NCI-H1694 treated with DMSO at 0.1 percent for 48 hours (cell line): ENCODE results near the gene MEN1.
A peak's percentile ranks its signal among the peaks of the same experiment; 100 is the strongest.
"Not testable (repeated sequence)": the region's sequence is repeated elsewhere in the genome, so short reads cannot be mapped to it uniquely, and the experiment has no call there.

Experiments used
- DNase-seq: peaks from one replicate; lab custom pipeline; 2025; lab: John Stamatoyannopoulos, UW

The MEN1 gene

DNA sequence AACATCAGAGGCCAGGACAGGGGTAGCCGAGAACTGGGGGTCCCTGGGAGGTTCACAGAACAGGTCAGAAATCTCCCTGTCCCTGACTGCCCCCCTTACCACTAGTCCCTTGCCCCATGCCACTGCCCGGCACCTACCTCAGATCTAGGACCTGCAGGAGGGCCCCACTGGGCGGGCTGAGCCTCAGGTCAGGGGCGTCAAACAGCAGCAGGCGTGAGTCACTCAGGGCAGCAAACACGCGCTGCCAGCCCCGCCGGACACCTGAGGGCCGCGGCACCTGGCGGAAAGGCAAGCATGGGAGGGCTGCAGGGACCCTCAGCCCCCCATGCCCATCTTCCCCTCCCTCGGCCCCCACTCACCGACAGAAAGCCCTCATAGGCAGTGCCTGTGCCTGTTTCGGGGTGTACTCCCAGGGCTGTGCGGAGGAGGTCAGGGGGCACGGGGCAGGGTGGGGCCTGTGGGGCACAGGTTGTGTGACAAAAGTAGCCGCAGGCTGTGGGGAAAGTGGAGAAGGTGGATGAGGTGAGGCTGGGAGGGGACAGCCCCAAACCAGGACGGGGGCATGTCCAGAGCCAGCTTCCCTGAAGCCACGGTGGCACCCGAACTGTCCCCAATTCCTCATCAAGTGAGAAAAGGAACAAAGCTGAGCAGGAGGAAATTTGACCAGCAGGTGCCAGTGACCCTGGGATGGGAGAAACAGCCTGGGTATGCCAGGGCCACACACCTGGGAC lies 22.3 kb upstream of the MEN1 start:
- no peak for DNase-seq

DNA sequence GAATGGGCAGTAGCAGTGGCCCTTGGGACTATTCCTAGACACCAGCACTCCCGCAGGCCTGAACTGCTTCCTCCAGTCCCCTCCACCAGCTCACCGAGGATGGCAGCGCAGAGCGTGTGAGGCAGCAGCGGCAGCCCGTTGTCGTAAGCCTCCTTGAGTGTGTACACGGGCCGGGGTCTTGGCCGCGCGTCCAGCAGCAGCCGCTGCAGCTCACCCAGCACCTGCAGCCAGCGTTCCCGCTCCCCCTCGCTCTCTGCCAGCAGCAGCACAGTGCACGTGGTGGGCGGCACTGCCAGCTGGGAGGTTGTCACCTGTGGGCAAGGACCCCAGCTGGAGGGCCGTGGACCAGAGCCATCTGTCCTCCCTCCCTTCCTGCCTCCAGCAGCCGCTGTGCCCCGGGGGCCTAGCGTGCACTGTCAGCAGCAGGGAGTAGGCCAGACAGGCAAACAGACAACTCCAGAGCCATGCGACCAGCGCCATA lies 21.1 kb upstream of the MEN1 start:
- peak; percentile 8 for DNase-seq

- no peak for DNase-seq
Observed at GRCh38 chr11:64829536-64830251, 19.3 kb upstream of the MEN1 start.

GRCh38 chr11:64827451-64827839 lies 17.1 kb upstream of the MEN1 start:
- DNase-seq = no peak

DNA sequence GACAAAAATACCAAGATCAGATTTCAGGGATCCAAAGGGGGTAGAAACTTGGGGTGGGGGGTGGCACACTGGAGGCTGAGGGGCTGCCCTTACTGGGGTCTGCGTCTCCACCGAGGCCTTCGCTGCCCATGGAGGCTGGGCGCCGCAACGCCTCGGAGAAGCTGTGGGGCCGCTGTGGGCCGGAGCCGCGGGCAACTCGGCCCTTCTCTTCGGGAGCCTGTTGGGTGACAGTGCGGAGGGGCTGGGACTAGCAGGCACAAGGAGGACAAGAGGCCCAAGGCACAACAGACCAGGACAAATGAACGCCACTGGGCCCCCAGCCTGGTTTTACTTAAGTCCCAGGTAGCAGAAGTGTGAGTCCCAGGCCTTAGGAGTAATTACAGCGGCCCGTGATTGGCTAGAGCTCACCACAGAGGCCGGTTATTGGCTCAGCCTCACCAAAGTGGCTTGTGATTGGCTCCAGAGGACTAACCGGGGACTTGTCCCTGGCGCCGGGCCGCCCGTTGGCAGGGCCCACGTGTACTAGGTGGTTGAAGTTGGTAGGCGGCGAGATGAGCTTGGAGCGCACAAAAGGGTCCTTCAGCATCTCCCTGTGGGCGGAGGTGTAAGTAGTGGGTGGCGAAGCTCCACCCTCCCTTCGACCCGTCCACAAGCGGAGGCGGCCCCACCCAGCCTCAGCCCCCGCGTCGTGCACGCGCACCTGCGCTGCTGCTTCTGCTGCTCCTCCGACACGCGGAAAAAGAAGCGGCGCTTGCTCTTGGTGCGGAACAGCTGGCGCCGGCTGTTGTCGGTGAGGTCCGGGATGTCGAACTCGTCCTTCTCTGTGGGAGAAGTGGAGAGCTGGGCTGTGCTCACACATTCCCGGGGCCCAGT lies 16.5 kb upstream of the MEN1 start:
- no peak for DNase-seq

DNA sequence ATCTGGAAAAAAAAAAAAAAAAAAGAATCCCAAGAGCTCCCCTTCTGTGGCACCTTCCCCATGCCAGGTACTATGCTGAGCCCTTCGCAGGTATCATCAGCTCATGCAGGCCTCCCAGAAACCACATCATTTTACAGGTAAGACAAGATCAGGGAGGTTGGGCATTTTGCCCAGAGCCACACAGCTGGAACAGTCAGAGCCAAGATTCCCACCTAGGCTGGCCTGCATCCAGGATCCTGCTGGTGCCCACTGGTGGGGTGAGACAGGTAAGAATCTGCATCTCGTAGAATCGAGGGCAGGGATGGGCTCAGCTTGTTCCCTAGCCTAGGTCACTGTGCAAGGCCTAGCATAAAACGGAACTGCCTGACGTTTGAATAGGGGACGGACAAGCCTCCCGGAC lies 15.7 kb upstream of the MEN1 start:
- DNase-seq = no peak

GRCh38 chr11:64823568-64824119 lies 13.3 kb upstream of the MEN1 start:
- DNase-seq = no peak

DNA sequence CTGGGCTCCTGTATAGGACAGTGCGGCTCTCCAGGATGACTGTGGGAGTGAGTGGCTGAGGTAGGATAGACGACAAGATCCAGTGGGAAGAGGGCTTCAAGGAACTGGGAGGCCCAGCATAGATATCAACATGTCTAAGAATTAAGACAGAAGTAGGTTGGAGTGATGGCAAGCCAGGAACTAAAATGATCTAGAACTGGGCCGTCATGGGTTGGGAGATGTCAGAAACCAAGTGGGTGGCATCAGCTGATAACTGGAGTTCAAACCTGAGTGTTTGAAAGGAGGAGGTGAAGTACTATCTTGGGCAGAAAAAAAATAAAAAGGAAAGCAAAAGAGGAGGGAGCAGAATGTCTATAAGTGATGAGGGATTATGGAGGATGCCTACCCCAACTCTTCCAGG lies 7.1 kb upstream of the MEN1 start:
- no peak for DNase-seq

GRCh38 chr11:64815433-64815832 lies 5.1 kb upstream of the MEN1 start:
- DNase-seq = not testable (repeated sequence)

DNA sequence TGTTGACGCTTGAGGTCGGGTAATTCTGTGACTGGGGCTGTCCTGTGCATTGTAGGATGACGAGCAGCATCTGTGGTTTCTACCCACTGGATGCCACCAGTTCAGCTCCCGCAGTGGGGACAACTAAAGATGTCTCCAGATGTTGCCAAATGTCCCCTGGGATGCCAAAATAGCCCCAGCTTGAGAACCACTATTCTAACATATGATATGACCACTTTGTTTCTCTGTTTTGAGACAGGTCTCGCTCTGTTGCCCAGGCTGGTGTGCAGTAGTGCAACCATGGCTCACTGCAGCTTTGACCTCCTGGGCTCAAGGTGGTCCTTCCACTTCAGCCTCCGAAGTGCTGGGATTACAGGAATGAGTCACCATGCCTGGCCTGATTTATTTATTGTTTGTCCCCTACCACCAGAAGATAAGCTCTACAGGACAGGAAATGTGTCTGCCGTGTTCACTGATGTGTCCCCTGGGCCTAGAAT lies 4.4 kb upstream of the MEN1 start:
- DNase-seq = no peak

DNA sequence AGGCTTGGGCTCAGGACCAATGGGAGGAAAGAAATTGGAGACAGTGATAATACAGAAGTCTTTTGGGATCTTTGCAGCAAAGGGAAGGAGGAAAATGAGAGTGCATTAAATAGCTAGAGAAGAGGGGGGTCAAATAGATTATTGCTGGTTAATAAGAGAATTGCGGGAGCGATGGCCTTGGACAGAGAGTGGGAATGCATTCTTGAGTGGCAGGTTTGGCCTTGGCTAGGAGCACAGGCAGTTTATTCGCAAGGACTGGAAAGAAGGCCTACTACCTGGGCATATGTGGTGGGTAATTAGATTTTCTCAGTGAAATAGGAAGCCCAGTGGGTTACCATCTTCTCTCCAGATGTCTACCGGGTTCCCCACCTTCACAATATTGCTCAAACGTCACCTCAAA lies 3.5 kb upstream of the MEN1 start:
- DNase-seq = no peak

DNA sequence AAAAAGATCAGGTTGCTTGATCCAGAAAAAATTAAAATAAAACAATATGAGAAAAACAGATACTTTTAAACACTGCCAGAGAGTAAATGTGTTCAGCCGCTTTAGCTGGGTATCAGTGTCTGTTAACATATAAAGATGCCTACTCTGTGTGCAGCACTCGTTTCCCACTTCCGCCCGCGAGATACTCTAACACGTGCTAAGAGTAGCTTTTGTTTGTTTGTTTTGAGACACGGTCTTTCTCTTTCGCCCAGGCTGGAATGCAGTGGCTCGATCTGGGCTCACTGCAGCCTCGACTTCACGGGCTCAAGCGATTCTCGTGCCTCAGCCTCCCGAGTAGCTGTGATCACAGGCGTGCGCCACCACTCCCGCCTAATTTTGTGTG lies 531 bp upstream of the MEN1 start:
- no peak for DNase-seq

DNA sequence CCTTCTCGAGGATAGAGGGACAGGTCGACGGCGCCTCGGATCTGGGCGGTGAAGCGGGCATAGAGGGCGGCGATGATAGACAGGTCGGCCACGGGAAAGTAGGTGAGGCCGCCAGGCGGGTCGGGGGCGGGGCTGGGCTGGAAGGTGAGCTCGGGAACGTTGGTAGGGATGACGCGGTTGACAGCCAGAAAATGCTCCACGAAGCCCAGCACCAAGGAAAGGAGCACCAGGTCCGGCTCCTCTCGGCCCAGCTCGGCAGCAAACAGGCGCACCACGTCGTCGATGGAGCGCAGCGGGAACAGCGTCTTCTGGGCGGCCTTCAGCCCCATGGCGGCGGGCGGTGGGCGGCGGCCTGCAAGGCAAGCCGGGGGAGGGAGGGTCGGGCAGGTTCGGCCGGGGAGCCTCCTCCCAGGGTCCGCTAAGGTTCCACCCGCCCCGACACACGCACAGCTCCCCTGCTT lies 540 bp downstream of the MEN1 start:
- no peak for DNase-seq

GRCh38 chr11:64805481-64805880 lies 4.9 kb downstream of the MEN1 start:
- DNase-seq = no peak

DNA sequence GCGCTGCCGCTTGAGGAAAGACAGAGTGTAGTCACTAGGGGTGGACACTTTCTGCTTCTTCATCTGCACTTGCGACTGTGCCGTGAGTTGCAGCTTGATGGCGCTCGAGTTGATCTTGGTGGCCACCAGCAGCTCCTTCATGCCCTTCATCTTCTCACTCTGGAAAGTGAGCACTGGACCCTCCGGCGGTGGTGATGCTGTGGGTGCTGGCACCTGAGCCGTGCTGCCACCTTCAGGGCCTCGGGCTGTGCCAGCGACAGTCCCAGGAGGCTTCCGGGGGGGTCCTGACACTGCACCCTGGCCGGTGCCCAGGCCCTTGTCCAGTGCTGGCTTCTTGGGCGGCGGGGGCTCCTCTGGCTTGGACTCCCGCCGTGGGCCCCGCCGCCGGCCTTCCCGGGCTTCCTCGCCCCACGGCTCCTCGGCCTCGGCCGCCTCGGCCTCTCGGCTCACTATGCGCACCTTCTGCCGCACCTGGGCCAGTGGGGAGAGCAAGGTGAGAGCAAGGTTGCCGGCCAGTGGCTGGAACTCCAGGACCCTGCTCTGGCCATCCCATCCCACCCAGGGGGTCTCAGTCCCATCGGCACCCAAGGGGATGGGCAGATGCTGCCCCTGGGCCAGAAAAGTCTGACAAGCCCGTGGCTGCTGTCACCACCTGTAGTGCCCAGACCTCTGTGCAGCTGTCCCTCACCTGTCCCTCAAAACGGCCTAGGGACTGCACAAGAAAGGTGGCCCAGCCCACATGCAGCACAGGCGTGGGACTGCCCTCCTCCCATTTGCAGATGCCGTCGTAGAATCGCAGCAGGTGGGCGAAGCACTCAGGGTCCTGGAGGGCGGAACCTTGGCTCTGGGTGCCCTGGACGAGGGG lies 5.8 kb downstream of the MEN1 start:
- DNase-seq = no peak

DNA sequence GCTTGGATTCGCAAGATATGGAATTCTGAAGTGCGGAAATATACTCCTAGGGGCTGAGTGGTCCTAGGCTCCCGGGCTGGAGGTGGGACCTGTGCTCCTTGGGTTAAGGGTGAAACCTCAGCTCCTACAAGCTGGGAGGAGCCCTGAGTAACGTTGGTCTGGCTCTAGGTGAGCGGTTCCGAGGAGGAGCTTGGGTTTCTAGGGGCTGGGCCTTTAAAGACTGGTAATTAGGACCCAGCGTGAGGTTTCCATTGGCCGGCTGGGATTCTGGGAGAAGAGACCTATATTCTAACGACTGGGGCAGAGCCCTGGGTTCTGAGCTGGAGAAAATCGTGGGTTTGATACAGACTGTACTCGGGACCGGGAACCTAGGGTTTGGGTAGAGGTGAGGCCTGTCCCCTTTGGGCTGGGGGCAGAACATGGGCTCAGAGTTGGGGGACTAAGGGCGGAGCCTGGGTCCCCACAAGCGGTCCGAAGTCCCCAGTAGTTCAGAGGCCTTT lies 6.5 kb downstream of the MEN1 start:
- DNase-seq = no peak

- DNase-seq = peak; percentile 54
Observed at GRCh38 chr11:64803158-64803845, 7.0 kb downstream of the MEN1 start, which contains the start of gene MAP4K2. MAP4K2 (minus strand) TSS chr11:64803214; CDS start chr11:64803149, 65 bp downstream.

DNA sequence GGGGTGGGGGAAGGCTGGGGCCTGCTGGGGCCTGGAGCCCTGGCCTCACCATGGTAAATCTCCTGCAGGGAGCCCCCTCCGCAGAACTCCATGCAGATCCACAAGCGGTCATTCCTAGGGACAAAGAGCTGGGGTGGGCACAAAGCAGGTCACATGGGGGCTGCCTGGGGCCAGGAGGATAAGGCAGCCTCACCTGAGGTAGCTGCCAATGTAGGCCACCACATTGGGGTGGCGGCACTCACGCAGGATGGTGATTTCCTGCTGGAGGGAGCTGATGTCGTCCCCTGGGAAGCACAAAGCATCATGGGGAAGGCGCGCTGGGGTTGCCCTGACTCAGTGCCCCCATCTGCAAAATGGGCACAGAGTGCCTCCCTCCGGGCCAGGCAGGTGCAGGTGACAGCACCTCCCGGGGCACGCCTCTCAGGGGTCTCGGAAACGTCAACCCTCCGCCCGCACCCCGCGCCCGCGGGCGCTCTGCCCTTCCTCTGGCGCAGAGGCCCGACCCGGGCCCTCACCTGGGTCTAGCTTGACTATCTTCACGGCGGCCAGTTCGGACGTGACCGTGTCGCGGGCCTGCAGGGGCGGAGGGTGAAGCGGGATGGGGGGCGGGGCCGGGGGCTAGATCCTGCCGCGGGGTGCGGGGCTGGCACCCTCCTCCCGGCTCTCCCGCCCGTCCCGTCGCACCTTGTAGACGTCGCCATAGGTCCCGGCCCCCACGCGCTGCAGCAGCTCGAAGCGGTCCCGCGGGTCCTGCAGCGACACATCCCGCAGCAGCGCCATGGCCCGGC lies 7.8 kb downstream of the MEN1 start:
- no peak for DNase-seq
